GM19397 (cell line): ENCODE data around the gene PRMT9.

ENCODE experiments used
- ATAC-seq: cut with Tn5 transposase; IDR thresholded peaks from one replicate; pipeline ENCODE4 v1.9.1; 2021; ENCODE audit warnings: mild to moderate bottlenecking, moderate library complexity; ENCODE audit not compliant: unreplicated experiment

Gene PRMT9

GRCh38 chr4:147682755-147683154, 1.2 kb downstream of the PRMT9 start:
- ATAC-seq: no peak

GRCh38 chr4:147678796-147679549, 5.0 kb downstream of the PRMT9 start:
- ATAC-seq: no peak

- no peak for ATAC-seq
Measured at GRCh38 chr4:147678106-147678505, 5.9 kb downstream of the PRMT9 start.

- no peak for ATAC-seq
Measured at GRCh38 chr4:147674496-147674895, 9.5 kb downstream of the PRMT9 start.

- ATAC-seq: no peak
Measured at GRCh38 chr4:147674073-147674472, 9.9 kb downstream of the PRMT9 start.

- no peak for ATAC-seq
Measured at GRCh38 chr4:147658501-147658900, 25.5 kb downstream of the PRMT9 start.

GRCh38 chr4:147655639-147656038, 28.3 kb downstream of the PRMT9 start:
- no peak for ATAC-seq

GRCh38 chr4:147651563-147651962, 32.4 kb downstream of the PRMT9 start:
- ATAC-seq: no peak

GRCh38 chr4:147648656-147649055, 35.3 kb downstream of the PRMT9 start:
- ATAC-seq: no peak

- ATAC-seq: no peak
Measured at GRCh38 chr4:147645099-147645498, 38.9 kb downstream of the PRMT9 start.

GRCh38 chr4:147644471-147644870, 39.5 kb downstream of the PRMT9 start:
- ATAC-seq: no peak

- ATAC-seq: no peak
Measured at GRCh38 chr4:147643616-147644015, 40.3 kb downstream of the PRMT9 start.

GRCh38 chr4:147640331-147640730, 43.6 kb downstream of the PRMT9 start:
- ATAC-seq: no peak

- ATAC-seq: no peak
Measured at GRCh38 chr4:147639388-147639787, 44.6 kb downstream of the PRMT9 start.

- ATAC-seq: no peak
Measured at GRCh38 chr4:147638942-147639341, 45.0 kb downstream of the PRMT9 start.

- ATAC-seq: no peak
Measured at GRCh38 chr4:147638365-147638764, 45.6 kb downstream of the PRMT9 start.

GRCh38 chr4:147635348-147635747, 48.6 kb downstream of the PRMT9 start:
- no peak for ATAC-seq

- ATAC-seq: no peak
Measured at GRCh38 chr4:147633643-147634042, 50.3 kb downstream of the PRMT9 start.

- ATAC-seq: no peak
Measured at GRCh38 chr4:147633113-147633512, 50.9 kb downstream of the PRMT9 start.

- no peak for ATAC-seq
Measured at GRCh38 chr4:147629783-147630730, 53.9 kb downstream of the PRMT9 start.

GRCh38 chr4:147628415-147628814, 55.5 kb downstream of the PRMT9 start:
- ATAC-seq: no peak

GRCh38 chr4:147626903-147627302, 57.1 kb downstream of the PRMT9 start:
- ATAC-seq: no peak
